Common myeloid progenitor, CD34-positive (primary cell): ENCODE results near the gene ZNF366.

Source experiments
- CTCF ChIA-PET: fragments of 350-600 bp; sonication (Branson Sonifier 250); formaldehyde crosslinking; loops from one replicate; lab custom pipeline; 2021; ENCODE audit warnings: antibody characterized with exemption; lab: Charles Lee
- POLR2A ChIA-PET: fragments of 350-600 bp; sonication (Branson Sonifier 250); formaldehyde crosslinking; loops from one replicate; lab custom pipeline; 2021; ENCODE audit warnings: antibody characterized with exemption; lab: Charles Lee
- DNase-seq, 3 donors: peaks; one replicate each; pipeline versions ENCODE4 v3.0.0 to v3.0.0-alpha.2; 2013
- H3K27ac ChIP-seq, 2 experiments: 1 replicate in 1 of 2; 2 replicates in 1 of 2; pipeline ENCODE4 v1.7.0; 2013; ENCODE audit warnings: inconsistent platforms in 2 of 2, low read length in 2 of 2, mild to moderate bottlenecking in 2 of 2, low read depth in 1 of 2, moderate library complexity in 1 of 2; ENCODE audit not compliant: severe bottlenecking in 2 of 2, insufficient read depth in 1 of 2, poor library complexity in 1 of 2
- H3K27me3 ChIP-seq, 5 experiments: replicated peaks in 2 of 5; 1 replicate in 3 of 5; 2 replicates in 2 of 5; pipeline versions ENCODE4 v1.6.1 to v1.7.0; 2013; ENCODE audit warnings: low read length in 4 of 5, mild to moderate bottlenecking in 2 of 5, moderate library complexity in 2 of 5, inconsistent platforms in 1 of 5; ENCODE audit not compliant: insufficient read depth in 5 of 5, control insufficient read depth in 4 of 5
- H3K36me3 ChIP-seq, 4 experiments: 1 replicate in 2 of 4; 2 replicates in 2 of 4; pipeline versions ENCODE4 v1.6.1 to v1.7.0; 2013; ENCODE audit warnings: low read length in 3 of 4, control low read depth in 1 of 4, mild to moderate bottlenecking in 1 of 4; ENCODE audit not compliant: control insufficient read depth in 4 of 4, insufficient read depth in 4 of 4
- H3K4me1 ChIP-seq, 4 experiments: 1 replicate in 3 of 4; 2 replicates in 1 of 4; pipeline versions ENCODE4 v1.6.1 to v1.7.1; 2013; ENCODE audit warnings: low read length in 3 of 4, mild to moderate bottlenecking in 3 of 4, control low read depth in 1 of 4, inconsistent platforms in 1 of 4, moderate library complexity in 1 of 4; ENCODE audit not compliant: control insufficient read depth in 4 of 4, insufficient read depth in 4 of 4; ENCODE audit errors: control extremely low read depth in 1 of 4
- H3K4me3 ChIP-seq, 7 experiments: 1 replicate in 4 of 7; 2 replicates in 3 of 7; pipeline versions ENCODE4 v1.5.1 to v1.7.0; 2013; ENCODE audit warnings: mild to moderate bottlenecking in 7 of 7, low read length in 6 of 7, moderate library complexity in 6 of 7, inconsistent platforms in 2 of 7, low read depth in 2 of 7, control low read depth in 1 of 7; ENCODE audit not compliant: insufficient read depth in 4 of 7, control insufficient read depth in 1 of 7; ENCODE audit errors: extremely low read depth in 1 of 7
- H3K9me3 ChIP-seq, 5 experiments: 1 replicate in 4 of 5; 2 replicates in 1 of 5; pipeline versions ENCODE4 v1.6.1 to v1.7.1; 2013; ENCODE audit warnings: low read length in 4 of 5, mild to moderate bottlenecking in 2 of 5, inconsistent platforms in 1 of 5, low read depth in 1 of 5, moderate library complexity in 1 of 5; ENCODE audit not compliant: control insufficient read depth in 4 of 5, insufficient read depth in 2 of 5; ENCODE audit errors: control extremely low read depth in 1 of 5
- WGBS: methylation state at CpG from one replicate; pipeline ENCODE4 v1.1.5; 2013; ENCODE audit not compliant: insufficient coverage; 5-methylcytosine and 5-hydroxymethylcytosine counted together

The ZNF366 gene

DNA sequence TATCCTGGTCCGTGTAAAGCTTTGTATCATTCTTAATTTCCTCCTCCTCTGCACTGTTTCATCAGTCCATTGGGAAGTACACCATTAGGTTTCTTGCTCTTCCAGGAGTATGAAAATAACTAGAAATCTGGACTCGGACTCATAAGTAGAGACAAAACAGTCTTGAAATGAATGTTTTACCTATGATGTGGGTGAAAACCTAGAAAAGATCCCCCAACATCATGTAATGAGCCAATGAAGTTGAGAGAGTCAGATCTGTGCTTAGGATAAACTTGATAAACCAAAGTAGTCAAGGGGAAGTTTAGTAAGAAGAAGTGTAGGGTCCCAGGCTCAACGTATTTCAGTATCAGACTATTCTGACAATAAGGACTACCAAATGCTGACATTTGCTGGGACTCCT, 25.2 kb downstream of the ZNF366 start:
- H3K4me3 ChIP-seq: no peak overlapping the region
- DNase-seq: no peak
- no peaks in the 10 kb centered on the region for H3K9me3 ChIP-seq
- CTCF ChIA-PET: no interaction called here
- no peak overlapping the region for H3K27ac ChIP-seq
- POLR2A ChIA-PET: no interaction called here
- H3K36me3 ChIP-seq: no peaks in the 10 kb centered on the region
- no peaks in the 10 kb centered on the region for H3K27me3 ChIP-seq
- WGBS: 100% methylated on average over 3 of the region's 3 CpGs
- H3K4me1 ChIP-seq: peaks cover 0 to 10% (median 0%) of the 10 kb centered on the region in 4 experiments

- no peaks in the 10 kb centered on the region for H3K27me3 ChIP-seq
- WGBS: 96% methylated on average over 8 of the region's 9 CpGs
- H3K4me1 ChIP-seq: peaks cover 0 to 3% (median 0%) of the 10 kb centered on the region in 4 experiments
- POLR2A ChIA-PET: no interaction called here
- H3K4me3 ChIP-seq: no peak overlapping the region
- H3K9me3 ChIP-seq: no peaks in the 10 kb centered on the region
- no peaks in the 10 kb centered on the region for H3K36me3 ChIP-seq
- no peak for DNase-seq
- CTCF ChIA-PET: no interaction called here
- no peak overlapping the region for H3K27ac ChIP-seq
These were observed 26.4 kb downstream of the ZNF366 start for GRCh38 chr5:72480841-72481240.

GRCh38 chr5:72479921-72480320, 27.3 kb downstream of the ZNF366 start:
- H3K9me3 ChIP-seq: no peaks in the 10 kb centered on the region
- ChIA-PET POLR2A (no interaction called here), CTCF (no interaction called here)
- WGBS: no CpG with 5 or more reads among the region's 1 CpG
- H3K4me1 ChIP-seq: no peaks in the 10 kb centered on the region
- H3K4me3 ChIP-seq: no peak overlapping the region
- H3K27me3 ChIP-seq: no peaks in the 10 kb centered on the region
- no peak for DNase-seq
- H3K27ac ChIP-seq: no peak overlapping the region
- no peaks in the 10 kb centered on the region for H3K36me3 ChIP-seq

DNA sequence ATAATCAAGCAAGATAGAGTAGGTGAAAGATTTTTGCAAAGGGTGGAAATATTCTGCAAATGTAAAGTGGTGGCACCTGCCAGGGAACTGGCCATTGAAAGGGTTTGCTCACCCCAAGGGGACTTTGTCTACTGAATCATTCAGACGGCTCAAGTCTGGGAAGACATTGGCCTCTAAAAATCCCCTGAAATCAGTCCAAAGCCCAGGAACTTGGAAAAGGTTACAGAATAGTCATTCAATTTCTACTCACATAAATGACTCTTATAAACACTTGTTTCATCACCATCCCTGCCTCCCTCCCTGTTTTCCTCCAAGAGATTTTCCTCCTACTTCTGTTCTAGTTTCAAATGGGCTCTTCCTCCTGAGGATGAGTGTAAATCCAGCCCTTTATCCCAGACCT, 28.5 kb downstream of the ZNF366 start:
- ChIA-PET POLR2A (interaction anchor here (0.6 kb wide), 1 partner anchor 201 kb away, joined by 5 read pairs; no protein-coding TSS in a partner anchor), CTCF (no interaction called here)
- H3K27me3 ChIP-seq: no peaks in the 10 kb centered on the region
- H3K27ac ChIP-seq: no peak overlapping the region
- H3K36me3 ChIP-seq: no peaks in the 10 kb centered on the region
- no peaks in the 10 kb centered on the region for H3K9me3 ChIP-seq
- WGBS: 100% methylated on average over 1 of the region's 1 CpG
- DNase-seq: no peak
- H3K4me1 ChIP-seq: peaks cover 0 to 5% (median 0%) of the 10 kb centered on the region in 4 experiments
- no peak overlapping the region for H3K4me3 ChIP-seq

DNA sequence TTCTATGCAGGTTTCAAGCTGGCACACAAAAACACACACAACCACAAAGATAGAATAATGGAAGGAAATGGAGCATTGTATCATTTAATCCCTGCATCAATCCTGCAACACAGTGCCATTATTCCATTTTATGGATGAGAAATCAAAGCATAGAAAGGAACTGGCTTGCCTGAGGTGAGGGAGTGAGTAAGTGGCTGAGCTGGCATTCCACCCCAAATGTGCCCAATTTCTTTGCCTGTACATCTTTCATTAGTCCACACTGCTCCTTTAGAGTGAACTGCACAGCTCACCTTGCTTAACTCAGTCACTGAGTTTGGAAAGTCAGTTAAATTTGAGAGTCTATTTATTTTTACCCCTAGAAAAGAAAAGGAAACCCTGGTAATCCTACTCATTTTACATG, 28.9 kb downstream of the ZNF366 start:
- Histone ChIP-seq H3K4me3 (no peak overlapping the region), H3K4me1 (peaks cover 0 to 9% (median 0%) of the 10 kb centered on the region in 4 experiments), H3K27ac (no peak overlapping the region), H3K36me3 (no peaks in the 10 kb centered on the region), H3K27me3 (no peaks in the 10 kb centered on the region), H3K9me3 (no peaks in the 10 kb centered on the region)
- DNase-seq: no peak
- ChIA-PET POLR2A (interaction anchor here (0.6 kb wide), 1 partner anchor 201 kb away, joined by 5 read pairs; no protein-coding TSS in a partner anchor), CTCF (no interaction called here)

- Histone ChIP-seq H3K4me3 (no peak overlapping the region), H3K36me3 (no peaks in the 10 kb centered on the region), H3K4me1 (peaks cover 0 to 15% (median 4%) of the 10 kb centered on the region in 4 experiments), H3K27ac (no peak overlapping the region), H3K27me3 (no peaks in the 10 kb centered on the region), H3K9me3 (no peaks in the 10 kb centered on the region)
- CTCF ChIA-PET: no interaction called here
- 93% methylated on average over 3 of the region's 4 CpGs for WGBS
- POLR2A ChIA-PET: no interaction called here
- DNase-seq: no peak
These were observed 29.6 kb downstream of the ZNF366 start for GRCh38 chr5:72477644-72478043.

- no peak overlapping the region for H3K27ac ChIP-seq
- no peaks in the 10 kb centered on the region for H3K36me3 ChIP-seq
- ChIA-PET POLR2A (no interaction called here), CTCF (interaction anchor here (0.7 kb wide), 1 partner anchor 13 kb away, joined by 3 read pairs; no protein-coding TSS in a partner anchor)
- no CpG with 5 or more reads among the region's 1 CpG for WGBS
- DNase-seq: no peak
- no peaks in the 10 kb centered on the region for H3K27me3 ChIP-seq
- no peaks in the 10 kb centered on the region for H3K9me3 ChIP-seq
- H3K4me3 ChIP-seq: no peak overlapping the region
- peaks cover 0 to 20% (median 6%) of the 10 kb centered on the region in 4 experiments for H3K4me1 ChIP-seq
These were observed 30.0 kb downstream of the ZNF366 start for GRCh38 chr5:72477176-72477575.
